Measurements from ENCODE around the gene THSD7B.
"Not testable (repeated sequence)": the region's sequence is repeated elsewhere in the genome, so short reads cannot be mapped to it uniquely, and the experiment has no call there.

Gene THSD7B

GRCh38 chr2:136957044-136957443, 191.7 kb downstream of the THSD7B start:
- no peak for DNase-seq (ENCODE audit: low read depth)

- no peak for DNase-seq (ENCODE audit: low read depth)
Measured at GRCh38 chr2:136962105-136962725, 196.9 kb downstream of the THSD7B start.

GRCh38 chr2:136966485-136966884, 201.1 kb downstream of the THSD7B start:
- DNase-seq (ENCODE audit: low read depth): no peak

GRCh38 chr2:136980303-136980702, 215.0 kb downstream of the THSD7B start:
- DNase-seq (ENCODE audit: low read depth): no peak

GRCh38 chr2:136981689-136982088, 216.3 kb downstream of the THSD7B start:
- not testable (repeated sequence) for DNase-seq (ENCODE audit: low read depth)

- no peak for DNase-seq (ENCODE audit: low read depth)
Measured at GRCh38 chr2:136985044-136985443, 219.7 kb downstream of the THSD7B start.

GRCh38 chr2:136986605-136987221, 221.4 kb downstream of the THSD7B start:
- DNase-seq (ENCODE audit: low read depth): no peak

GRCh38 chr2:136990316-136990715, 225.0 kb downstream of the THSD7B start:
- no peak for DNase-seq (ENCODE audit: low read depth)

- no peak for DNase-seq (ENCODE audit: low read depth)
Measured at GRCh38 chr2:136994793-136995192, 229.4 kb downstream of the THSD7B start.

GRCh38 chr2:136997557-136997956, 232.2 kb downstream of the THSD7B start:
- no peak for DNase-seq (ENCODE audit: low read depth)

GRCh38 chr2:137000811-137001210, 235.5 kb downstream of the THSD7B start:
- DNase-seq (ENCODE audit: low read depth): no peak

- DNase-seq (ENCODE audit: low read depth): no peak
Measured at GRCh38 chr2:137002896-137003295, 237.6 kb downstream of the THSD7B start.

GRCh38 chr2:137005210-137005609, 239.9 kb downstream of the THSD7B start:
- DNase-seq (ENCODE audit: low read depth): no peak

- DNase-seq (ENCODE audit: low read depth): no peak
Measured at GRCh38 chr2:137007938-137008337, 242.6 kb downstream of the THSD7B start.

- no peak for DNase-seq (ENCODE audit: low read depth)
Measured at GRCh38 chr2:137009953-137010352, 244.6 kb downstream of the THSD7B start.

GRCh38 chr2:137020452-137021196, 255.3 kb downstream of the THSD7B start:
- DNase-seq (ENCODE audit: low read depth): no peak

- DNase-seq (ENCODE audit: low read depth): no peak
Measured at GRCh38 chr2:137021763-137022162, 256.4 kb downstream of the THSD7B start.

- no peak for DNase-seq (ENCODE audit: low read depth)
Measured at GRCh38 chr2:137023205-137023604, 257.9 kb downstream of the THSD7B start.

GRCh38 chr2:137031731-137032130, 266.4 kb downstream of the THSD7B start:
- no peak for DNase-seq (ENCODE audit: low read depth)

GRCh38 chr2:137036619-137037018, 271.3 kb downstream of the THSD7B start:
- DNase-seq (ENCODE audit: low read depth): no peak

GRCh38 chr2:137039482-137040152, 274.3 kb downstream of the THSD7B start:
- DNase-seq (ENCODE audit: low read depth): no peak

GRCh38 chr2:137047369-137047768, 282.0 kb downstream of the THSD7B start:
- DNase-seq (ENCODE audit: low read depth): no peak

GRCh38 chr2:137048455-137048854, 283.1 kb downstream of the THSD7B start:
- no peak for DNase-seq (ENCODE audit: low read depth)
